ENCODE data around the gene TRAPPC2B. TPM values are rescaled to one million over a fixed set of nuclear protein-coding genes. Genes with fewer than 3 reads are reported as not detected.

Gene TRAPPC2B
- total RNA-seq, 4 donors from 2014 or later, result 15.3 to 22.9 (median 16.9) TPM

- ATAC-seq (ENCODE audit: low FRiP score) (peak; percentile 99), DNase-seq (ENCODE audit: low spot score) (peak; percentile 72)
- no peak for TF ChIP-seq CTCF (IDR thresholded peaks at IDR 0.05)
These were observed 12.2 kb upstream of the TRAPPC2B start, which contains the start of gene ZNF304 for GRCh38 chr19:57350877-57351805. Gene ZNF304, plus strand, starts transcription at chr19:57351271. Its CDS starts 394 bp downstream, at chr19:57351665.

- TF ChIP-seq CTCF (IDR thresholded peaks at IDR 0.05), result no peak
- DNase-seq (ENCODE audit: low spot score) (no peak), ATAC-seq (ENCODE audit: low FRiP score) (no peak)
These were observed 11.5 kb upstream of the TRAPPC2B start for GRCh38 chr19:57351867-57352266.

- ATAC-seq (ENCODE audit: low FRiP score) (no peak), DNase-seq (ENCODE audit: low spot score) (no peak)
- no peak for TF ChIP-seq CTCF (IDR thresholded peaks at IDR 0.05)
These were observed 7.4 kb upstream of the TRAPPC2B start for GRCh38 chr19:57355916-57356315.

GRCh38 chr19:57357406-57357805 is 5.9 kb upstream of the TRAPPC2B start:
- TF ChIP-seq CTCF (IDR thresholded peaks at IDR 0.05), result no peak
- DNase-seq (ENCODE audit: low spot score) (no peak), ATAC-seq (ENCODE audit: low FRiP score) (no peak)

GRCh38 chr19:57359300-57359699 is 4.1 kb upstream of the TRAPPC2B start:
- DNase-seq (ENCODE audit: low spot score), result no peak
- ATAC-seq (ENCODE audit: low FRiP score), result no peak
- TF ChIP-seq CTCF (IDR thresholded peaks at IDR 0.05), result no peak

GRCh38 chr19:57362419-57362818 is 932 bp upstream of the TRAPPC2B start:
- ATAC-seq (ENCODE audit: low FRiP score) (no peak), DNase-seq (ENCODE audit: low spot score) (no peak)
- TF ChIP-seq CTCF (IDR thresholded peaks at IDR 0.05), result no peak

All from omental fat pad (tissue), 4 donors.